ENCODE data around the gene KCNK16.

DNA sequence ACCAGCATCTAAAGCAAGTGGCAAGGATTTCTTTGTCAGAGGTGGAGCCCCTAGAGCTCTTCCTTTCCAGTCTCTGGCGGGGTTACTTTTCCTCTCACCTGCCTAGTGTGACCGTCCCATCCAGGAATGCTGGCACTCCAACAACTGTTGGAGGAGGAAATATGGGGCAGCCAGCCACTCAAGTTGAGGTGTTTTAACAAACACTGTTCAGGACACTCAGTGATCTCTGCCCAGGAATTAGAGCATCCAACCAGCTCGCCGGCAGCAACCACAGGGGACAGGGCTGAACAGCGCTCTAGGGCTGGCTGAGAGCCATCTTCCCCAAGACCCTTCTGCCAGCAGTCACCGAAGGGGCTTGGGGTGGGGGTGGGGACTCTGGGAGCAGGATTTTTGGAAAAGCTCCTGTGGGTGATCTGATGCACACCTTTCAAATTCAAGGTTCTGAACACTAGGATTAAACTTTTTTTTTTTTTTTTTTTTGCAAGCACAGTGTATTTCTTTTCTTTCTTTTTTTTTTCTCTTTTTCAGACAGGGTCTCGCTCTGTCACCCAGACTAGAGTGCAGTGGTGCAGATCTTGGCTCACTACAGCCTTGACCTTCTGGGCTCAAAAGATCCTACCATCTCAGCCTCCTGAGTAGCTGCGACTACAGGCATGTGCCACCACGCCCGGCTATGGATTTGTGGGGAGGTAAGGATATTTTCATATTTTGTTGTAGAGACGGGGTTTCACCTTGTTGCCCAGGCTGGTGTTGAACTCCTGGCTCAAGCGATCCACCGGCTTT, 28.4 kb upstream of the KCNK16 start:
- TF ChIP-seq, protein P1, sequence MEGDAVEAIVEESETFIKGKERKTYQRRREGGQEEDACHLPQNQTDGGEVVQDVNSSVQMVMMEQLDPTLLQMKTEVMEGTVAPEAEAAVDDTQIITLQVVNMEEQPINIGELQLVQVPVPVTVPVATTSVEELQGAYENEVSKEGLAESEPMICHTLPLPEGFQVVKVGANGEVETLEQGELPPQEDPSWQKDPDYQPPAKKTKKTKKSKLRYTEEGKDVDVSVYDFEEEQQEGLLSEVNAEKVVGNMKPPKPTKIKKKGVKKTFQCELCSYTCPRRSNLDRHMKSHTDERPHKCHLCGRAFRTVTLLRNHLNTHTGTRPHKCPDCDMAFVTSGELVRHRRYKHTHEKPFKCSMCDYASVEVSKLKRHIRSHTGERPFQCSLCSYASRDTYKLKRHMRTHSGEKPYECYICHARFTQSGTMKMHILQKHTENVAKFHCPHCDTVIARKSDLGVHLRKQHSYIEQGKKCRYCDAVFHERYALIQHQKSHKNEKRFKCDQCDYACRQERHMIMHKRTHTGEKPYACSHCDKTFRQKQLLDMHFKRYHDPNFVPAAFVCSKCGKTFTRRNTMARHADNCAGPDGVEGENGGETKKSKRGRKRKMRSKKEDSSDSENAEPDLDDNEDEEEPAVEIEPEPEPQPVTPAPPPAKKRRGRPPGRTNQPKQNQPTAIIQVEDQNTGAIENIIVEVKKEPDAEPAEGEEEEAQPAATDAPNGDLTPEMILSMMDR (IDR thresholded peaks at IDR 0.05): no peak
- no peak for TF ChIP-seq POLR2AphosphoS5 (IDR thresholded peaks at IDR 0.05; ENCODE audit: low read depth, low read length)
- TF ChIP-seq, protein P2, sequence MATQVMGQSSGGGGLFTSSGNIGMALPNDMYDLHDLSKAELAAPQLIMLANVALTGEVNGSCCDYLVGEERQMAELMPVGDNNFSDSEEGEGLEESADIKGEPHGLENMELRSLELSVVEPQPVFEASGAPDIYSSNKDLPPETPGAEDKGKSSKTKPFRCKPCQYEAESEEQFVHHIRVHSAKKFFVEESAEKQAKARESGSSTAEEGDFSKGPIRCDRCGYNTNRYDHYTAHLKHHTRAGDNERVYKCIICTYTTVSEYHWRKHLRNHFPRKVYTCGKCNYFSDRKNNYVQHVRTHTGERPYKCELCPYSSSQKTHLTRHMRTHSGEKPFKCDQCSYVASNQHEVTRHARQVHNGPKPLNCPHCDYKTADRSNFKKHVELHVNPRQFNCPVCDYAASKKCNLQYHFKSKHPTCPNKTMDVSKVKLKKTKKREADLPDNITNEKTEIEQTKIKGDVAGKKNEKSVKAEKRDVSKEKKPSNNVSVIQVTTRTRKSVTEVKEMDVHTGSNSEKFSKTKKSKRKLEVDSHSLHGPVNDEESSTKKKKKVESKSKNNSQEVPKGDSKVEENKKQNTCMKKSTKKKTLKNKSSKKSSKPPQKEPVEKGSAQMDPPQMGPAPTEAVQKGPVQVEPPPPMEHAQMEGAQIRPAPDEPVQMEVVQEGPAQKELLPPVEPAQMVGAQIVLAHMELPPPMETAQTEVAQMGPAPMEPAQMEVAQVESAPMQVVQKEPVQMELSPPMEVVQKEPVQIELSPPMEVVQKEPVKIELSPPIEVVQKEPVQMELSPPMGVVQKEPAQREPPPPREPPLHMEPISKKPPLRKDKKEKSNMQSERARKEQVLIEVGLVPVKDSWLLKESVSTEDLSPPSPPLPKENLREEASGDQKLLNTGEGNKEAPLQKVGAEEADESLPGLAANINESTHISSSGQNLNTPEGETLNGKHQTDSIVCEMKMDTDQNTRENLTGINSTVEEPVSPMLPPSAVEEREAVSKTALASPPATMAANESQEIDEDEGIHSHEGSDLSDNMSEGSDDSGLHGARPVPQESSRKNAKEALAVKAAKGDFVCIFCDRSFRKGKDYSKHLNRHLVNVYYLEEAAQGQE (IDR thresholded peaks at IDR 0.05; ENCODE audit: insufficient read depth in 1 of 2, low read depth in 2 of 2, low read length in 1 of 2): no peak
